Prostate gland (tissue), 2 donors: ENCODE data around the gene DEGS2. TPM values are rescaled to one million over a fixed set of nuclear protein-coding genes. Genes with fewer than 3 reads are reported as not detected.

Experiments
- DNase-seq: peaks from one replicate; pipeline ENCODE4 v3.0.0-alpha.2; 2019; ENCODE audit warnings: low spot score
- H3K27ac ChIP-seq, 2 donors: fragments of 200-600 bp; sonication (generic); 2 replicates each; pipeline ENCODE4 v1.5.1; 2017 to 2019
- H3K27me3 ChIP-seq: fragments of 200-600 bp; sonication (generic); replicated peaks from 2 replicates; pipeline ENCODE4 v1.5.1; 2019; ENCODE audit not compliant: insufficient read depth
- H3K36me3 ChIP-seq, 2 donors: fragments of 200-600 bp; sonication (generic); 1 replicate in 1 of 2; 2 replicates in 1 of 2; pipeline versions ENCODE4 v1.5.1 to v1.8.1; 2017 to 2019
- H3K4me1 ChIP-seq: fragments of 200-600 bp; sonication (generic); replicated peaks from 2 replicates; pipeline ENCODE4 v1.5.1; 2019
- H3K4me3 ChIP-seq, 2 donors: fragments of 200-600 bp; sonication (generic); 2 replicates each; pipeline ENCODE4 v1.5.1; 2017 to 2019
- H3K9me3 ChIP-seq: fragments of 200-600 bp; sonication (generic); 2 replicates; pipeline ENCODE4 v1.5.1; 2017
- CTCF ChIP-seq, 4 experiments: fragments of 200-600 bp in 2 of 4; fragments of 450-650 bp in 2 of 4; sonication (generic) in 2 of 4; IDR thresholded peaks; 1 replicate in 3 of 4; 2 replicates in 1 of 4; pipeline ENCODE4 v1.5.1; 2016 to 2019; ENCODE audit warnings: antibody characterized with exemption in 4 of 4, mild to moderate bottlenecking in 2 of 4, moderate library complexity in 2 of 4
- POLR2A ChIP-seq: fragments of 450-650 bp; IDR thresholded peaks from one replicate; pipeline ENCODE4 v1.6.1; 2016; ENCODE audit warnings: antibody characterized with exemption, mild to moderate bottlenecking
- POLR2AphosphoS5 ChIP-seq: sonication (generic); formaldehyde crosslinking; IDR thresholded peaks from one replicate; pipeline ENCODE4 v1.6.1; 2017; ENCODE audit warnings: antibody characterized with exemption
- WGBS: methylation state at CpG from one replicate; pipeline ENCODE4 v1.1.5; 2018; 5-methylcytosine and 5-hydroxymethylcytosine counted together
- intact Hi-C: fragments of 100-400 bp; cut with DNase I; formaldehyde crosslinking; loops from one replicate; pipeline ENCODE4 v1.14.2; 2022
- total RNA-seq, 2 donors: library from RNA; depleted of rRNA; stranded (reverse); fragments of >200 nt; gene quantifications; one replicate each; pipeline ENCODE4 v1.1.0, GENCODE V29; 2016

DEGS2 gene
- total RNA-seq, 2 donors from 2014 or later: 2.8 to 8.3 TPM

- no peaks in the 10 kb centered on the region for H3K27me3 ChIP-seq
- no peak for TF ChIP-seq POLR2A
- TF ChIP-seq POLR2AphosphoS5: no peak
- TF ChIP-seq CTCF (IDR thresholded peaks at IDR 0.05): no peak
- peak; percentile 10 for DNase-seq
- WGBS: 47% methylated on average over 12 of the region's 12 CpGs
- peaks cover 6% of the 10 kb centered on the region for H3K4me1 ChIP-seq
- intact Hi-C loops: loop anchor here (1.0 to 2.0 kb wide), 2 partner anchors 87 to 211 kb away; no protein-coding TSS in a partner anchor
- H3K36me3 ChIP-seq: no peaks in the 10 kb centered on the region
- H3K4me3 ChIP-seq: peak overlapping the region; percentile 23 to 25
- H3K27ac ChIP-seq: peak overlapping the region; percentile 87 to 88
- H3K9me3 ChIP-seq: no peaks in the 10 kb centered on the region
Measured at GRCh38 chr14:100193417-100194357, 34.2 kb upstream of the DEGS2 start.

GRCh38 chr14:100192672-100193416 lies 33.4 kb upstream of the DEGS2 start:
- Histone ChIP-seq H3K9me3 (no peaks in the 10 kb centered on the region), H3K27me3 (no peaks in the 10 kb centered on the region), H3K27ac (peak overlapping the region; percentile 87 to 88), H3K4me1 (peaks cover 6% of the 10 kb centered on the region), H3K36me3 (no peaks in the 10 kb centered on the region), H3K4me3 (peak overlapping the region; percentile 26 to 27)
- intact Hi-C loops: loop anchor here (1.0 to 2.0 kb wide), 2 partner anchors 86 to 211 kb away; no protein-coding TSS in a partner anchor
- WGBS: 2% methylated on average over 34 of the region's 62 CpGs
- peak; percentile 100 for DNase-seq
- TF ChIP-seq POLR2AphosphoS5 (peak; percentile 95), POLR2A (peak; percentile 64), CTCF (IDR thresholded peaks at IDR 0.05) (peak; percentile 93 to 98 (median 98))

GRCh38 chr14:100192250-100192671 lies 32.8 kb upstream of the DEGS2 start:
- peak overlapping the region; percentile 87 to 88 for H3K27ac ChIP-seq
- no peak for DNase-seq
- TF ChIP-seq CTCF (IDR thresholded peaks at IDR 0.05) (no peak), POLR2A (no peak), POLR2AphosphoS5 (no peak)
- H3K27me3 ChIP-seq: no peaks in the 10 kb centered on the region
- intact Hi-C loops: loop anchor here (2.0 kb wide), 1 partner anchor 85 kb away; no protein-coding TSS in a partner anchor
- no peaks in the 10 kb centered on the region for H3K36me3 ChIP-seq
- H3K4me1 ChIP-seq: peaks cover 6% of the 10 kb centered on the region
- peak overlapping the region; percentile 26 to 27 for H3K4me3 ChIP-seq
- no peaks in the 10 kb centered on the region for H3K9me3 ChIP-seq
- 47% methylated on average over 21 of the region's 21 CpGs for WGBS

DNA sequence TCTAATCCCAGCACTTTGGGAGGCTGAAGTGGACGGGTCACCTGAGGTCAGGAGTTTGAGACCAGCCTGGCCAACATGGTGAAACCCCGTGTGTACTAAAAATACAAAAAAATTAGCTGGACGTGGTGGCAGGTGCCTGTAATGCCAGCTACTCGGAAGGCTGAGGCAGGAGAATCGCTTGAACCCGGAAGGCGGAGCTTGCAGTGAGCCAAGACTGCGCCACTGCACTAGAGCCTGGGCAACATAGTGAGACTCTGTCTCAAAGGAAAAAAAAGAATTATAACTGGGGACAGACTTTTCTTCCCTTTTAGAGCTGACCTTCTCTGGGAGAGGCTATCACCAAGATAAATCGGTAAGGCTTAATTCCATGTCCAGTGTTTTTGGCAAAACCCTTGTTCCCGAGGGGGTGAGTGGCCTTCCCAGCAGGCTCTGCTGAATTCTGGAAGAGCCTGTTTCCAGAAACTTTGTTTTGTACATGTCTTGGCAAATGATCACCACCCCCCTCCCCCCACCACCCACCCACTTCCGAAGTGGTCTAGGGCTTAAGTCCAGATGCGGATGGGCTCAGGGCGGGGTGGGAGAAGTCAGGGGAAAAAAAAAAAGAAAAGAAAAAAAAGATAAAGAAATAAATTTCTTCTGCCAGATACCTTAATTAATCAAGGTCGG lies 32.3 kb upstream of the DEGS2 start:
- Histone ChIP-seq H3K9me3 (no peaks in the 10 kb centered on the region), H3K4me1 (peaks cover 6% of the 10 kb centered on the region), H3K4me3 (no peak overlapping the region), H3K27me3 (no peaks in the 10 kb centered on the region), H3K27ac (peak overlapping the region in 1 of 2 donors; percentile 87), H3K36me3 (no peaks in the 10 kb centered on the region)
- WGBS: 69% methylated on average over 14 of the region's 14 CpGs
- no peak for TF ChIP-seq CTCF (IDR thresholded peaks at IDR 0.05)
- TF ChIP-seq POLR2A: no peak
- TF ChIP-seq POLR2AphosphoS5: no peak
- DNase-seq: no peak
- intact Hi-C loops: loop anchor here (2.0 kb wide), 1 partner anchor 85 kb away; no protein-coding TSS in a partner anchor
